ENCODE data around the gene CEMIP2.

DNA sequence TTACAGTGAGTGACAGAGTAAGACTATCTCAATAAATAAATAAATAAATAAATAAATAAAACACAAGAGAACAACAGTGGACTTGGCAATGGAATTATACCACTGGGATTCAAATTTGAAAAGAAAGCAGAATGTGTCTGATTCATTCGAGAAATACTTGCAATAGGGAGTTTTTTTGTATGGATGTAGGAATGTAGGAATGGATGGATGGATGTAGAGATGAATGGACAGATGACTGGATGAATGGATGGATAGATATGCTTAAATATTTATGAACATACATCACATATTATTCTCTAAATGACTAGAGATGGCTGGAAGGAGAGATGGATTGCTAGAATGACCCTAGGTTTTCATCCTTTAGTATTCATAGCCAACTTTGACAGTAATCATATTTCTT lies 22.0 kb upstream of the CEMIP2 start:
- TF ChIP-seq, protein P1, sequence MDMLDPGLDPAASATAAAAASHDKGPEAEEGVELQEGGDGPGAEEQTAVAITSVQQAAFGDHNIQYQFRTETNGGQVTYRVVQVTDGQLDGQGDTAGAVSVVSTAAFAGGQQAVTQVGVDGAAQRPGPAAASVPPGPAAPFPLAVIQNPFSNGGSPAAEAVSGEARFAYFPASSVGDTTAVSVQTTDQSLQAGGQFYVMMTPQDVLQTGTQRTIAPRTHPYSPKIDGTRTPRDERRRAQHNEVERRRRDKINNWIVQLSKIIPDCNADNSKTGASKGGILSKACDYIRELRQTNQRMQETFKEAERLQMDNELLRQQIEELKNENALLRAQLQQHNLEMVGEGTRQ (IDR thresholded peaks at IDR 0.05; ENCODE audit: borderline replicate concordance, low read depth, low read length) = no peak
- TF ChIP-seq, protein P2, sequence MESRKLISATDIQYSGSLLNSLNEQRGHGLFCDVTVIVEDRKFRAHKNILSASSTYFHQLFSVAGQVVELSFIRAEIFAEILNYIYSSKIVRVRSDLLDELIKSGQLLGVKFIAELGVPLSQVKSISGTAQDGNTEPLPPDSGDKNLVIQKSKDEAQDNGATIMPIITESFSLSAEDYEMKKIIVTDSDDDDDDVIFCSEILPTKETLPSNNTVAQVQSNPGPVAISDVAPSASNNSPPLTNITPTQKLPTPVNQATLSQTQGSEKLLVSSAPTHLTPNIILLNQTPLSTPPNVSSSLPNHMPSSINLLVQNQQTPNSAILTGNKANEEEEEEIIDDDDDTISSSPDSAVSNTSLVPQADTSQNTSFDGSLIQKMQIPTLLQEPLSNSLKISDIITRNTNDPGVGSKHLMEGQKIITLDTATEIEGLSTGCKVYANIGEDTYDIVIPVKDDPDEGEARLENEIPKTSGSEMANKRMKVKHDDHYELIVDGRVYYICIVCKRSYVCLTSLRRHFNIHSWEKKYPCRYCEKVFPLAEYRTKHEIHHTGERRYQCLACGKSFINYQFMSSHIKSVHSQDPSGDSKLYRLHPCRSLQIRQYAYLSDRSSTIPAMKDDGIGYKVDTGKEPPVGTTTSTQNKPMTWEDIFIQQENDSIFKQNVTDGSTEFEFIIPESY (IDR thresholded peaks at IDR 0.05; ENCODE audit: borderline replicate concordance, low read depth) = no peak
- TF ChIP-seq, protein P3, sequence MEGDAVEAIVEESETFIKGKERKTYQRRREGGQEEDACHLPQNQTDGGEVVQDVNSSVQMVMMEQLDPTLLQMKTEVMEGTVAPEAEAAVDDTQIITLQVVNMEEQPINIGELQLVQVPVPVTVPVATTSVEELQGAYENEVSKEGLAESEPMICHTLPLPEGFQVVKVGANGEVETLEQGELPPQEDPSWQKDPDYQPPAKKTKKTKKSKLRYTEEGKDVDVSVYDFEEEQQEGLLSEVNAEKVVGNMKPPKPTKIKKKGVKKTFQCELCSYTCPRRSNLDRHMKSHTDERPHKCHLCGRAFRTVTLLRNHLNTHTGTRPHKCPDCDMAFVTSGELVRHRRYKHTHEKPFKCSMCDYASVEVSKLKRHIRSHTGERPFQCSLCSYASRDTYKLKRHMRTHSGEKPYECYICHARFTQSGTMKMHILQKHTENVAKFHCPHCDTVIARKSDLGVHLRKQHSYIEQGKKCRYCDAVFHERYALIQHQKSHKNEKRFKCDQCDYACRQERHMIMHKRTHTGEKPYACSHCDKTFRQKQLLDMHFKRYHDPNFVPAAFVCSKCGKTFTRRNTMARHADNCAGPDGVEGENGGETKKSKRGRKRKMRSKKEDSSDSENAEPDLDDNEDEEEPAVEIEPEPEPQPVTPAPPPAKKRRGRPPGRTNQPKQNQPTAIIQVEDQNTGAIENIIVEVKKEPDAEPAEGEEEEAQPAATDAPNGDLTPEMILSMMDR (IDR thresholded peaks at IDR 0.05) = no peak
- TF ChIP-seq, protein P4, sequence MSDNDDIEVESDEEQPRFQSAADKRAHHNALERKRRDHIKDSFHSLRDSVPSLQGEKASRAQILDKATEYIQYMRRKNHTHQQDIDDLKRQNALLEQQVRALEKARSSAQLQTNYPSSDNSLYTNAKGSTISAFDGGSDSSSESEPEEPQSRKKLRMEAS (IDR thresholded peaks at IDR 0.05; ENCODE audit: low read depth) = no peak
- no peak for TF ChIP-seq EP300 (IDR thresholded peaks at IDR 0.05; ENCODE audit: borderline replicate concordance in 1 of 2, low read depth in 1 of 2, low read length in 1 of 2)
- no peak for TF ChIP-seq TCF12 (IDR thresholded peaks at IDR 0.05)
